Type B pancreatic cell (in vitro differentiated cells): ENCODE data around the gene SPRYD3. TPM values are rescaled to one million over a fixed set of nuclear protein-coding genes. Genes with fewer than 3 reads are reported as not detected.
A peak's percentile ranks its signal among the peaks of the same experiment; 100 is the strongest.

ENCODE experiments used
- DNase-seq: peaks from one replicate; pipeline ENCODE4 v3.0.0; 2021; ENCODE audit warnings: mixed read lengths; ENCODE audit not compliant: unreplicated experiment; ENCODE audit errors: extremely low spot score
- H3K27ac Mint-ChIP-seq: 2 replicates; pipeline ENCODE4 v1.8.0; 2021; ENCODE audit warnings: mild to moderate bottlenecking, mixed read lengths
- H3K27me3 Mint-ChIP-seq: 2 replicates; pipeline ENCODE4 v1.8.0; 2021; ENCODE audit warnings: mixed read lengths
- H3K36me3 Mint-ChIP-seq: 2 replicates; pipeline ENCODE4 v1.8.0; 2021; ENCODE audit warnings: mixed read lengths
- H3K4me1 Mint-ChIP-seq: one replicate; pipeline ENCODE4 v1.8.0; 2021; ENCODE audit warnings: mixed read lengths; ENCODE audit not compliant: unreplicated experiment
- H3K4me3 Mint-ChIP-seq: 2 replicates; pipeline ENCODE4 v1.8.0; 2021; ENCODE audit warnings: mild to moderate bottlenecking, mixed read lengths
- H3K9me3 Mint-ChIP-seq: 2 replicates; pipeline ENCODE4 v1.8.0; 2021; ENCODE audit warnings: mixed read lengths
- CTCF ChIP-seq: fragments of 200-600 bp; sonication (generic); conservative IDR thresholded peaks from 2 replicates; pipeline ENCODE4 v1.5.0; 2021; ENCODE audit warnings: antibody characterized with exemption, mild to moderate bottlenecking
- total RNA-seq: library from RNA; stranded (reverse); gene quantifications from 2 replicates; pipeline ENCODE4 v1.2.1, GENCODE V29; 2021; ENCODE audit warnings: low replicate concordance

Gene SPRYD3
- total RNA-seq, 1 donor from 2014 or later = 22.1 TPM

DNA sequence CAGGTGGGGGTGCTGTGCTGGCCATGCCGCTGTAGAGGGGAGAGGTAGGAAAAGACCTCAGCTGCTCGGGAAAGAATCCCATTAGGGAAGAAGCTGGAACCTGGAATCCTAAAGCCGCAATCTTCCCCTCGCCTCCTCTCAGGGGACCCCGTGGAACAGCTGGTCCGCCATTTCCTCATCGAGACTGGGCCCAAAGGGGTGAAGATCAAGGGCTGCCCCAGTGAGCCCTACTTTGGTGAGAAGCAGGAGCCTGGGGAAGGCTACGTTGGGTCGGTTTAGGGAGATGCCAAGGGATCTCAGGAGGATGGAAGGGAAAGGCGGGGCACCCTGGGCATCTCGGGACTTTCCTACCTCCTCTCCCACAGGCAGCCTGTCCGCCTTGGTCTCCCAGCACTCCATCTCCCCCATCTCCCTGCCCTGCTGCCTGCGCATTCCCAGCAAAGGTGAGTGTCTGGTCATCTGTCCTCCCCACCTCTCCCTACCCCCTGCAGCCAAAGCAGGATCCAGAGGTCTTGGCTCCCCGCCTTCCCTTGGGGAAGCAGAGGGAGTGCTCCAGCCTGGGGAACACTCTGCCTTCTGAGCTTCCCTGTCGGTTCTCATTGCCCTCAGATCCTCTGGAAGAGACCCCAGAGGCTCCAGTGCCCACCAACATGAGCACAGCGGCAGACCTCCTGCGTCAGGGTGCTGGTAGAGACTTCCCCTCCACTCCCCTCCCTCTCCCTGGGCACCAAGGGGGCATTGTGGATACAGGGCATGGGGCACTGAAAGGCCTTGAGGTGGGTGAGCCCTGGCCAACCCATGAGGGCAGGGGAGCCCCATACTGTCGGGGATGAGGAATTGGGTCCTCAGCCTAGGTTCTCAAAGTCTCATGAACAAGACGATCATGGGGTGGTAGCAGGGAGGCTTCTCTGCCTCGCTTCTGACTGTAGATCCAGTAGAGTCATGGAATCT is 16.9 kb downstream of the SPRYD3 start:
- Mint-ChIP-seq H3K27me3 (no peaks in the 10 kb centered on the region), H3K9me3 (no peaks in the 10 kb centered on the region), H3K36me3 (peaks cover 3% of the 10 kb centered on the region), H3K27ac (peak overlapping the region; percentile 51), H3K4me3 (no peak overlapping the region), H3K4me1 (peaks cover 16% of the 10 kb centered on the region)
- DNase-seq = no peak
- no peak for TF ChIP-seq CTCF

- peak overlapping the region; percentile 51 for H3K27ac Mint-ChIP-seq
- no peaks in the 10 kb centered on the region for H3K27me3 Mint-ChIP-seq
- H3K36me3 Mint-ChIP-seq = peaks cover 3% of the 10 kb centered on the region
- H3K9me3 Mint-ChIP-seq = no peaks in the 10 kb centered on the region
- no peak for TF ChIP-seq CTCF
- no peak overlapping the region for H3K4me3 Mint-ChIP-seq
- H3K4me1 Mint-ChIP-seq = peaks cover 15% of the 10 kb centered on the region
- DNase-seq = peak; percentile 62
Observed at GRCh38 chr12:53061404-53062010, 17.7 kb downstream of the SPRYD3 start.

GRCh38 chr12:53060721-53061276 is 18.4 kb downstream of the SPRYD3 start:
- H3K36me3 Mint-ChIP-seq = peaks cover 3% of the 10 kb centered on the region
- H3K27me3 Mint-ChIP-seq = no peaks in the 10 kb centered on the region
- no peak overlapping the region for H3K4me3 Mint-ChIP-seq
- no peak for DNase-seq
- no peaks in the 10 kb centered on the region for H3K9me3 Mint-ChIP-seq
- H3K27ac Mint-ChIP-seq = no peak overlapping the region
- H3K4me1 Mint-ChIP-seq = peaks cover 8% of the 10 kb centered on the region
- no peak for TF ChIP-seq CTCF

GRCh38 chr12:53060064-53060720 is 19.0 kb downstream of the SPRYD3 start:
- peaks cover 12% of the 10 kb centered on the region for H3K4me1 Mint-ChIP-seq
- no peaks in the 10 kb centered on the region for H3K9me3 Mint-ChIP-seq
- H3K27ac Mint-ChIP-seq = no peak overlapping the region
- peaks cover 3% of the 10 kb centered on the region for H3K36me3 Mint-ChIP-seq
- TF ChIP-seq CTCF = no peak
- H3K27me3 Mint-ChIP-seq = no peaks in the 10 kb centered on the region
- H3K4me3 Mint-ChIP-seq = no peak overlapping the region
- DNase-seq = no peak

- no peak for TF ChIP-seq CTCF
- Mint-ChIP-seq H3K36me3 (no peaks in the 10 kb centered on the region), H3K27ac (no peak overlapping the region), H3K4me1 (peaks cover 15% of the 10 kb centered on the region), H3K4me3 (no peak overlapping the region), H3K27me3 (no peaks in the 10 kb centered on the region), H3K9me3 (no peaks in the 10 kb centered on the region)
- no peak for DNase-seq
Observed at GRCh38 chr12:53059434-53060063, 19.6 kb downstream of the SPRYD3 start.
